HEK293 (cell line): Measurements from ENCODE around the gene CBX2.

Experiments
- ZNF121 ChIP-seq: fragments of 450-650 bp; formaldehyde crosslinking; IDR thresholded peaks from 2 replicates; pipeline ENCODE4 v1.5.1; 2016; ENCODE audit warnings: missing biosample characterization, missing genetic modification characterization
- ZNF530 ChIP-seq: fragments of 450-650 bp; formaldehyde crosslinking; IDR thresholded peaks from 2 replicates; pipeline ENCODE4 v1.5.1; 2016; ENCODE audit warnings: low read depth, missing biosample characterization, missing genetic modification characterization

DNA sequence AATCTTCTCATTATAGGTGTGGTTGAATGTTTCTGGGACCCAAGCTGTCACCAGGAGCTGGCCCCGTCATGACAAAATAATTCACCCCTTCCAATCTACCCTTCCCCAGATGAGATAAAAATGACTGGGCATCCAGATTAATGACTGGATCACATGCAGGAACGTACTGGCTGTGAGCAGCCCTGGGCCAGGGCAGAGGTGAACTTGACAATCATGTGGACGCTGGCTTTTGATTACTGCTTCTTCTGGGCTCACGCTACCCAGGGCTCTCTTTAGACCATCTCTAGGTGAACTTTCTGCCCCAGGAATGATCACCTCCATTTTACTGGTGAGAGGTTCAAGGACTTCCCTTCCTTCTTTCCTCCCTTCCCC, 43.0 kb downstream of the CBX2 start:
- TF ChIP-seq ZNF530 (tag by site-specific recombination) (no peak), ZNF121 (tag by site-specific recombination) (no peak)
